Spleen (tissue), 7 donors: ENCODE measurements around the gene MARCHF10.

Source experiments
- CTCF ChIP-seq, 11 experiments: fragments of 200-600 bp in 7 of 11; fragments of 450-650 bp in 4 of 11; sonication (generic) in 4 of 11; IDR thresholded peaks in 8 of 11; conservative IDR thresholded peaks in 3 of 11; 1 replicate in 7 of 11; 2 replicates in 4 of 11; pipeline versions ENCODE4 v1.4.0 to v1.8.0; 2016 to 2021; ENCODE audit warnings: antibody characterized with exemption in 11 of 11, inconsistent platforms in 4 of 11, mild to moderate bottlenecking in 1 of 11
- POLR2A ChIP-seq, 3 donors: fragments of 450-650 bp; IDR thresholded peaks; one replicate each; pipeline ENCODE4 v1.5.1; 2017; ENCODE audit warnings: antibody characterized with exemption in 3 of 3, mild to moderate bottlenecking in 1 of 3
- donor health status: DM: no; HTN: no; CAD: no; lungs with moderate emphysema.
- donor health status: DM: no; HTN: no; CAD: no.
- donor health status: DM: no; HTN: no; CAD: no.

DNA sequence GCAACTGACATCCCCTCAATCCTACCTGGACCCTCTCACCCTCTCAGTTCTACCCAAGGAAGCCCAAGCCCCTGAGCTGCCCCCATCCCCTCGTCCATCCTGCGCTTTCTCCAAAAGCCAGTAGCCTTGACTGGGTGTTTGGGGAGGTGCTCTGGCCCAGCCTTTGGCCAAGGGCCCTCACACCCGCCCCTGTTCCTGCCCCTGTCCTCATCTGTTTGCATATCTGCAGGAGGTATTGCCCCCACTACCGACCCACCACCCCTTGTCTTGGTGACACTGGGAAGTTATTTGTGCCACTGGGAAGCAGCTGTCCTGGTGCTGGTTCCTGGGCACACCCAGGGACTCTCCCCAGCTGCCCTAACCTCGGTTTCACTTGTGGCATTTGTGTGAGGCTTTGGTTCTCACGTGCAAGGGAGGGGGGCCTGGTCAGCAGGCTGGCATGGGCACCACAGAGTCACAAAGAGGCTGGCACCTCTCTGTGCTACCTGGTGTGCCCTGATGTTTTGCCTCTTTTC lies 105.3 kb downstream of the MARCHF10 start:
- no peak for TF ChIP-seq POLR2A (IDR thresholded peaks at IDR 0.05)
- TF ChIP-seq CTCF (IDR thresholded peaks at IDR 0.05 in 8 of 11, conservative IDR thresholded peaks at IDR 0.05 in 3 of 11) = no peak
